Fibroblast of upper back skin (primary cell): ENCODE data around the gene VAMP5.
"Not testable (repeated sequence)": the region's sequence is repeated elsewhere in the genome, so short reads cannot be mapped to it uniquely, and the experiment has no call there.

Experiments used
- DNase-seq: peaks from one replicate; pipeline ENCODE4 v3.0.0-alpha.2; 2013

Gene VAMP5

GRCh38 chr2:85551698-85552678 is 32.2 kb upstream of the VAMP5 start:
- DNase-seq: peak; percentile 69

- no peak for DNase-seq
Measured at GRCh38 chr2:85553184-85553583, 31.0 kb upstream of the VAMP5 start.

GRCh38 chr2:85554980-85555612 is 29.1 kb upstream of the VAMP5 start:
- DNase-seq: no peak

GRCh38 chr2:85557130-85557529 is 27.1 kb upstream of the VAMP5 start:
- DNase-seq: no peak

GRCh38 chr2:85558160-85558559 is 26.1 kb upstream of the VAMP5 start:
- no peak for DNase-seq

- DNase-seq: not testable (repeated sequence)
Measured at GRCh38 chr2:85560403-85560726, 23.9 kb upstream of the VAMP5 start.

GRCh38 chr2:85560812-85561279 is 23.4 kb upstream of the VAMP5 start:
- DNase-seq: no peak

- DNase-seq: peak; percentile 91
Measured at GRCh38 chr2:85561280-85562212, 22.7 kb upstream of the VAMP5 start, which contains the start of gene GGCX. GGCX (minus strand) TSS chr2:85561493; CDS start chr2:85561428, 65 bp downstream.

GRCh38 chr2:85564144-85564563 is 20.1 kb upstream of the VAMP5 start:
- no peak for DNase-seq

GRCh38 chr2:85566265-85566664 is 18.0 kb upstream of the VAMP5 start:
- no peak for DNase-seq

GRCh38 chr2:85575739-85576138 is 8.5 kb upstream of the VAMP5 start:
- no peak for DNase-seq

GRCh38 chr2:85577063-85577385 is 7.2 kb upstream of the VAMP5 start:
- DNase-seq: no peak

GRCh38 chr2:85577386-85578242 is 6.6 kb upstream of the VAMP5 start, which contains the start of gene VAMP8:
VAMP8 (plus strand) TSS chr2:85577586; CDS start chr2:85577647, 61 bp downstream.
- no peak for DNase-seq

- DNase-seq: no peak
Measured at GRCh38 chr2:85578243-85579180, 5.7 kb upstream of the VAMP5 start.

- DNase-seq: no peak
Measured at GRCh38 chr2:85579266-85579935, 4.8 kb upstream of the VAMP5 start.

GRCh38 chr2:85580206-85580605 is 4.0 kb upstream of the VAMP5 start:
- DNase-seq: no peak

GRCh38 chr2:85582492-85582891 is 1.7 kb upstream of the VAMP5 start:
- no peak for DNase-seq

- DNase-seq: no peak
Measured at GRCh38 chr2:85583667-85584353, 421 bp upstream of the VAMP5 start.
